A549 (cell line): ENCODE data around the gene TTC3. TPM values are rescaled to one million over a fixed set of nuclear protein-coding genes. Genes with fewer than 3 reads are reported as not detected.
A peak's percentile ranks its signal among the peaks of the same experiment; 100 is the strongest.

Source experiments
- ATAC-seq, 2 experiments: fragments of 200-7000 bp in 1 of 2; fragments of >200 bp in 1 of 2; cut with Nextera tagmentation in 1 of 2; cut with Tn5 transposase in 1 of 2; 3 replicates each; pipeline versions ENCODE4 v1.8.0 to v1.9.1; 2018 to 2020; ENCODE audit warnings: mild to moderate bottlenecking in 1 of 2, moderate library complexity in 1 of 2
- CTCF ChIA-PET: fragments of 300-600 bp; sonication (Branson Sonifier 250); formaldehyde crosslinking; extraction: SDS; loops from one replicate; lab custom pipeline; 2021; ENCODE audit warnings: antibody characterized with exemption, inconsistent platforms; lab: Yijun Ruan, JAX
- POLR2A ChIA-PET: fragments of 350-600 bp; formaldehyde crosslinking; extraction: SDS; loops from one replicate; lab custom pipeline; 2021; ENCODE audit warnings: antibody characterized with exemption, inconsistent platforms; lab: Yijun Ruan, JAX
- DNase-seq, 2 experiments: peaks; one replicate each; pipeline versions ENCODE4 v3.0.0 to v3.0.0-alpha.2; 2011 to 2016; ENCODE audit warnings: low read depth in 1 of 2, low spot score in 1 of 2
- FAIRE-seq: peaks from 2 replicates; lab custom pipeline; 2011; peaks lifted over from hg19 to GRCh38; lab: Jason Lieb, UNC
- H3K27ac ChIP-seq, 2 experiments: fragments of >200 bp; sonication (Bioruptor Twin); formaldehyde crosslinking; 3 replicates each; pipeline ENCODE4 v1.5.1; 2016 to 2017
- H3K4me1 ChIP-seq: fragments of >200 bp; sonication (Bioruptor Twin); formaldehyde crosslinking; 3 replicates; pipeline ENCODE4 v1.6.1; 2016
- H3K4me2 ChIP-seq: fragments of >200 bp; sonication (Bioruptor Twin); formaldehyde crosslinking; 3 replicates; pipeline ENCODE4 v1.6.1; 2016
- H3K4me3 ChIP-seq: fragments of >200 bp; sonication (Bioruptor Twin); formaldehyde crosslinking; 3 replicates; pipeline ENCODE4 v1.5.1; 2016
- H3K9me3 ChIP-seq: fragments of >200 bp; sonication (Bioruptor Twin); formaldehyde crosslinking; 3 replicates; pipeline ENCODE4 v1.6.1; 2016
- ATOH8 ChIP-seq: fragments of 250-450 bp; sonication (Bioruptor Pico); IDR thresholded peaks from 2 replicates; pipeline ENCODE4 v1.5.0; 2020; ENCODE audit warnings: low read depth, mild to moderate bottlenecking, moderate library complexity
- BHLHE40 ChIP-seq: IDR thresholded peaks from 2 replicates; pipeline ENCODE4 v1.6.1; 2012; ENCODE audit warnings: low read depth, low read length, inconsistent platforms
- CHD2 ChIP-seq: fragments of 150-350 bp; IDR thresholded peaks from 2 replicates; pipeline ENCODE4 v1.6.1; 2014; ENCODE audit warnings: low read length; ENCODE audit not compliant: partially characterized antibody
- FOSL2 ChIP-seq, 2 experiments: fragments of 450-650 bp in 1 of 2; fragments of >200 bp in 1 of 2; sonication (Bioruptor Twin) in 1 of 2; formaldehyde crosslinking; IDR thresholded peaks; 2 replicates each; pipeline versions ENCODE4 v1.5.0 to v1.6.1; 2016 to 2020; ENCODE audit warnings: mild to moderate bottlenecking in 1 of 2, moderate library complexity in 1 of 2
- HMGXB4 ChIP-seq: fragments of 250-450 bp; sonication (Bioruptor Pico); IDR thresholded peaks from 2 replicates; pipeline ENCODE4 v1.5.0; 2021; ENCODE audit warnings: mild to moderate bottlenecking, moderate library complexity, borderline replicate concordance
- HOXB5 ChIP-seq: fragments of 250-450 bp; sonication (Bioruptor Pico); IDR thresholded peaks from 2 replicates; pipeline ENCODE4 v1.5.0; 2020; ENCODE audit warnings: mild to moderate bottlenecking, moderate library complexity
- KDM1A ChIP-seq: fragments of 200-600 bp; sonication (generic); IDR thresholded peaks from 2 replicates; pipeline ENCODE4 v1.6.1; 2016; ENCODE audit warnings: low read depth, mild to moderate bottlenecking
- MAZ ChIP-seq: fragments of 150-350 bp; IDR thresholded peaks from 2 replicates; pipeline ENCODE4 v1.6.1; 2014; ENCODE audit warnings: antibody characterized with exemption, low read depth, low read length, borderline replicate concordance
- NFE2L2 ChIP-seq: fragments of 150-350 bp; conservative IDR thresholded peaks from 2 replicates; pipeline ENCODE4 v1.6.1; 2014; ENCODE audit warnings: low read length
- NPAS2 ChIP-seq: fragments of 250-450 bp; sonication (Bioruptor Pico); IDR thresholded peaks from 2 replicates; pipeline ENCODE4 v1.8.0; 2022; ENCODE audit warnings: mild to moderate bottlenecking, moderate library complexity, borderline replicate concordance
- NR3C1 ChIP-seq: fragments of >200 bp; sonication (Bioruptor Twin); formaldehyde crosslinking; IDR thresholded peaks from 3 replicates; pipeline ENCODE4 v1.6.1; 2017
- RCOR1 ChIP-seq: fragments of 150-350 bp; IDR thresholded peaks from 2 replicates; pipeline ENCODE4 v1.6.1; 2014; ENCODE audit warnings: antibody characterized with exemption, low read length, low read depth
- REST ChIP-seq: fragments of 200-600 bp; sonication (generic); IDR thresholded peaks from 2 replicates; pipeline ENCODE4 v1.6.1; 2016; ENCODE audit warnings: antibody characterized with exemption, mild to moderate bottlenecking, moderate library complexity
- SREBF2 ChIP-seq: fragments of 450-650 bp; IDR thresholded peaks from 2 replicates; pipeline ENCODE4 v1.6.1; 2014; ENCODE audit warnings: mild to moderate bottlenecking, moderate library complexity
- TP53 ChIP-seq: fragments of 250-450 bp; sonication (Bioruptor Pico); IDR thresholded peaks from 2 replicates; pipeline ENCODE4 v1.5.0; 2021; ENCODE audit warnings: mild to moderate bottlenecking, moderate library complexity
- ZNF302 ChIP-seq: fragments of 250-450 bp; sonication (Bioruptor Pico); IDR thresholded peaks from 2 replicates; pipeline ENCODE4 v1.9.0; 2021; ENCODE audit warnings: inconsistent platforms, mild to moderate bottlenecking, moderate library complexity
- WGBS: methylation state at CpG from one replicate; pipeline ENCODE4 v1.1.6; 2017; ENCODE audit errors: missing lambda C conversion rate; 5-methylcytosine and 5-hydroxymethylcytosine counted together
- polyA plus RNA-seq, 4 experiments: library from polyadenylated mRNA; depleted of rRNA in 3 of 4; stranded (reverse); fragments of >200 nt; fragmentation: RNase III in 1 of 4; extraction: RNeasy Plus Mini Kit Qiagen cat#74134 plus additional on column Dnase treatment in 1 of 4; gene quantifications; 2 replicates in 3 of 4; 3 replicates in 1 of 4; pipeline ENCODE4 v1.2.3, GENCODE V29; 2011 to 2017
- TF ChIP-seq, protein P1 (sequence below): fragments of >200 bp; sonication (Bioruptor Twin); formaldehyde crosslinking; IDR thresholded peaks from 3 replicates; pipeline ENCODE4 v1.6.1; 2016

TTC3 gene
- polyA plus RNA-seq, 2 of the 4 experiments (the other 2 are of a cell fraction), result 34.2 to 62.2 TPM

DNA sequence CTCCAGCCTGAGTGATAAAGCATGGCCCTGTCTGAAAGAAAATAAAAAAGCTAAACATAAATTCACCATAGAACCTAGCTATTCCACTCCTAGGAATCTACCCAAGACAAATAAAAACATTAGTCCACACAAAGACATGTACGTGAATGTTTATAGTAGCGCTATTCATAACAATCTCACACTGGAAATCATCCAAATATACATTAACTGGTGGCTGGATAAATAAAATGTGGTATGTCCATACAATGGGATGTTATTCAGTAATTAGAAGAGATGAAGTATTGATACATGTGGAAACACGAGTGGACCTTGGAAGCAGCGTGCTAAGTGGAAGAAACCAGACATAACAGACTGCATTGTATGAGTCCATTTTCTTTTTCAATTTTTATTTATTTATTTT is 36.9 kb upstream of the TTC3 start (continued):
- TF ChIP-seq ATOH8 (no peak), TP53 (CRISPR knock-in tag) (no peak), RCOR1 (no peak), CHD2 (no peak)

DNA sequence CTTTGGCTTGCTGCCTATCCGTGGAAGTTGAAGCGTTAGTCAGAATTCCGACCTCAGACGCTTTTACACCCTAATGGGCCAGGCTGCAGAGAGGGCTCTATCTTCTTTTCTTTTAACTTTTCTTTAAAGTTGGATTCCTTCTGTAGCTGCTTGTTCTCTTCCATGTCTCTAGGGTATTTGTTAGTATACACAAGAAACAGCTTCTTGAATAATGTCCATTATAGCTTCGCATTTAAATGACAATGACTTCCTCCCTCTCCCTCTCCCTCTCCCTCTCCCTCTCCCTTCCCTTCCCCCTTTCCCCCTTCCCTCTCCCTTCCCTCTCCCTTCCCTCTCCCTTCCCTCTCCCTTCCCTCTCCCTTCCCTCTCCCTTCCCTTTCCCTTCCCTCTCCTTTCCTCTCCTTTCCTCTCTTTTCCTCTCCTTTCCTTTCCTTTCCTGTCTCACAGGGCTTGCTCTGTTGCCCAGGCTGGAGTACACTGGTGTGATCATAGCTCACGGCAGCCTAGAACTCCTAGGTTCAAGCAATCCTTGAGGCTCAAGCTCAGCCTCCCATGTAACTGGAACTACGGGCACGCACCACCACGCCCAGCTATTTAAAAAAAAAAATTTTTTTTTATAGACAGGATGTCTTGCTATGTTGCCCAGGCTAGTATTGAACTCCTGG is 33.5 kb upstream of the TTC3 start:
- 87% methylated on average over 9 of the region's 9 CpGs for WGBS
- DNase-seq, result no peak
- no peak for ATAC-seq
- no peaks in the 10 kb centered on the region for H3K4me1 ChIP-seq
- no peak overlapping the region for H3K4me2 ChIP-seq
- CTCF ChIA-PET, result interaction anchor here (0.6 to 1.6 kb wide), 3 partner anchors 12 to 63 kb away, joined by 3 to 6 read pairs (median 3); no protein-coding TSS in a partner anchor
- no peak overlapping the region for H3K4me3 ChIP-seq
- TF ChIP-seq, protein P1, sequence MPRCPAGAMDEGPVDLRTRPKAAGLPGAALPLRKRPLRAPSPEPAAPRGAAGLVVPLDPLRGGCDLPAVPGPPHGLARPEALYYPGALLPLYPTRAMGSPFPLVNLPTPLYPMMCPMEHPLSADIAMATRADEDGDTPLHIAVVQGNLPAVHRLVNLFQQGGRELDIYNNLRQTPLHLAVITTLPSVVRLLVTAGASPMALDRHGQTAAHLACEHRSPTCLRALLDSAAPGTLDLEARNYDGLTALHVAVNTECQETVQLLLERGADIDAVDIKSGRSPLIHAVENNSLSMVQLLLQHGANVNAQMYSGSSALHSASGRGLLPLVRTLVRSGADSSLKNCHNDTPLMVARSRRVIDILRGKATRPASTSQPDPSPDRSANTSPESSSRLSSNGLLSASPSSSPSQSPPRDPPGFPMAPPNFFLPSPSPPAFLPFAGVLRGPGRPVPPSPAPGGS, result no peak
- TF ChIP-seq SREBF2, result no peak
- TF ChIP-seq, all 56 proteins: peak for 0
- POLR2A ChIA-PET, result no interaction called here
- FAIRE-seq, result no peak
- no peaks in the 10 kb centered on the region for H3K9me3 ChIP-seq
- H3K27ac ChIP-seq, result no peak overlapping the region

GRCh38 chr21:37040212-37040611 is 32.8 kb upstream of the TTC3 start:
- Histone ChIP-seq H3K27ac (no peak overlapping the region), H3K4me1 (no peaks in the 10 kb centered on the region), H3K4me2 (no peak overlapping the region), H3K9me3 (no peaks in the 10 kb centered on the region), H3K4me3 (no peak overlapping the region)
- ChIA-PET CTCF (interaction anchor here (1.6 kb wide), 1 partner anchor 12 kb away, joined by 6 read pairs; no protein-coding TSS in a partner anchor), POLR2A (no interaction called here)
- DNase-seq (no peak), ATAC-seq (no peak), FAIRE-seq (no peak)
- 74% methylated on average over 3 of the region's 3 CpGs for WGBS
- TF ChIP-seq BHLHE40 (no peak), NFE2L2 (peak; percentile 67), HOXB5 (CRISPR knock-in tag) (no peak), NPAS2 (CRISPR knock-in tag) (no peak)
- TF ChIP-seq, protein P1, result no peak

DNA sequence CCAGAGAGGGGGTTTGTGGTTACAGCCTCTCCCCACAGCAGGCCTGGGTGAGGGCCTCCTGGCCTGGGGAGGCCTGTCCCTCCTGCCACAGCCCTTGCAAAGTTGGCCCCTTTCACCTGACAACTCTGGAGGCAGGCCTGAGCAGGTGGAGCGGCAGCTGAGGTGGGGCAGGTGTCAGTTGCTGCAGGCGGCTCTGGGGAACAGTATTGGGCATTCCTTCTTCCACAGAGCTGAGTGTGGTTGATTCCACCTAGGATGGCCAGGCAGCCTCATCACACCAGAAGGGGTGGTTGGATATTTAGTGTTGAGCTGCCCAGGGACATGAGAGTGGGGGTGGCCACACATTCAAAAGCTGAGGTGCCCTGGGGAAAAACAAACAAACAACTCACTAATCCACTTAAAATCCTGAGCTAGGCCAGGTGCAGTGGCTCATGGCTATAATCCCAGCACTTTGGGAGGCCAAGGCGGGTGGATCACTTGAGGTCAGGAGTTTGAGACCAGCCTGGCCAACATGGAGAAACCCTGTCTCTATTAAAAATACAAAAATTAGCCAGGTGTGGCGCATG is 31.3 kb upstream of the TTC3 start:
- TF ChIP-seq KDM1A (no peak), ZNF302 (no peak), BHLHE40 (no peak), MAZ (no peak), HMGXB4 (CRISPR knock-in tag) (no peak), REST (no peak), NR3C1 (no peak), FOSL2 (IDR thresholded peaks at IDR 0.05) (no peak), FOSL2 (CRISPR knock-in tag; IDR thresholded peaks at IDR 0.05) (no peak)
- FAIRE-seq (no peak), ATAC-seq (no peak), DNase-seq (no peak)
- Histone ChIP-seq H3K4me2 (no peak overlapping the region), H3K27ac (no peak overlapping the region), H3K4me3 (no peak overlapping the region), H3K9me3 (no peaks in the 10 kb centered on the region), H3K4me1 (peaks cover 2% of the 10 kb centered on the region; the same call in 2 of the 3 replicates)
- ChIA-PET CTCF (interaction anchor here (2.0 kb wide), 1 partner anchor 32 kb away, joined by 6 read pairs; no protein-coding TSS in a partner anchor), POLR2A (interaction anchor here (0.6 kb wide), 1 partner anchor 376 kb away, joined by 9 read pairs; no protein-coding TSS in a partner anchor)
- WGBS, result 76% methylated on average over 3 of the region's 4 CpGs
